Amniotic epithelial cell (primary cell): ENCODE measurements around the gene ACTL10.

Source experiments
- DNase-seq: peaks from one replicate; pipeline ENCODE4 v3.0.0-alpha.2; 2010; ENCODE audit warnings: low read depth

ACTL10 gene

GRCh38 chr20:33664085-33664761 is 2.5 kb upstream of the ACTL10 start:
- no peak for DNase-seq

GRCh38 chr20:33664762-33665144 is 2.0 kb upstream of the ACTL10 start:
- no peak for DNase-seq

- no peak for DNase-seq
Measured at GRCh38 chr20:33667245-33667675, 517 bp downstream of the ACTL10 start.

- peak; percentile 60 for DNase-seq
Measured at GRCh38 chr20:33667676-33668465, 1.1 kb downstream of the ACTL10 start.

- DNase-seq = no peak
Measured at GRCh38 chr20:33668466-33669155, 1.9 kb downstream of the ACTL10 start.

GRCh38 chr20:33669224-33669623 is 2.5 kb downstream of the ACTL10 start:
- no peak for DNase-seq

- DNase-seq = no peak
Measured at GRCh38 chr20:33669873-33670640, 3.3 kb downstream of the ACTL10 start.

GRCh38 chr20:33670715-33671499 is 4.2 kb downstream of the ACTL10 start:
- no peak for DNase-seq

- no peak for DNase-seq
Measured at GRCh38 chr20:33671573-33672288, 5.0 kb downstream of the ACTL10 start.

- no peak for DNase-seq
Measured at GRCh38 chr20:33672426-33673113, 5.8 kb downstream of the ACTL10 start.

- no peak for DNase-seq
Measured at GRCh38 chr20:33673114-33673409, 6.3 kb downstream of the ACTL10 start.

- no peak for DNase-seq
Measured at GRCh38 chr20:33673410-33674293, 6.9 kb downstream of the ACTL10 start.

GRCh38 chr20:33674294-33675135 is 7.8 kb downstream of the ACTL10 start, which contains the start of gene NECAB3:
TSS of gene NECAB3 (minus strand) at chr20:33674428. CDS start at chr20:33674352, 76 bp downstream.
- DNase-seq = peak; percentile 59

- peak; percentile 53 for DNase-seq
Measured at GRCh38 chr20:33675136-33675959, 8.6 kb downstream of the ACTL10 start.

GRCh38 chr20:33676121-33676520 is 9.4 kb downstream of the ACTL10 start:
- DNase-seq = no peak

- DNase-seq = no peak
Measured at GRCh38 chr20:33676652-33677645, 10.2 kb downstream of the ACTL10 start.
